GM19351 (cell line): ENCODE measurements around the gene APLP1.
"Not testable (repeated sequence)": the region's sequence is repeated elsewhere in the genome, so short reads cannot be mapped to it uniquely, and the experiment has no call there.

Source experiments
- ATAC-seq: cut with Tn5 transposase; IDR thresholded peaks from one replicate; pipeline ENCODE4 v1.9.1; 2021; ENCODE audit warnings: mild to moderate bottlenecking, moderate library complexity; ENCODE audit not compliant: unreplicated experiment

APLP1 gene

DNA sequence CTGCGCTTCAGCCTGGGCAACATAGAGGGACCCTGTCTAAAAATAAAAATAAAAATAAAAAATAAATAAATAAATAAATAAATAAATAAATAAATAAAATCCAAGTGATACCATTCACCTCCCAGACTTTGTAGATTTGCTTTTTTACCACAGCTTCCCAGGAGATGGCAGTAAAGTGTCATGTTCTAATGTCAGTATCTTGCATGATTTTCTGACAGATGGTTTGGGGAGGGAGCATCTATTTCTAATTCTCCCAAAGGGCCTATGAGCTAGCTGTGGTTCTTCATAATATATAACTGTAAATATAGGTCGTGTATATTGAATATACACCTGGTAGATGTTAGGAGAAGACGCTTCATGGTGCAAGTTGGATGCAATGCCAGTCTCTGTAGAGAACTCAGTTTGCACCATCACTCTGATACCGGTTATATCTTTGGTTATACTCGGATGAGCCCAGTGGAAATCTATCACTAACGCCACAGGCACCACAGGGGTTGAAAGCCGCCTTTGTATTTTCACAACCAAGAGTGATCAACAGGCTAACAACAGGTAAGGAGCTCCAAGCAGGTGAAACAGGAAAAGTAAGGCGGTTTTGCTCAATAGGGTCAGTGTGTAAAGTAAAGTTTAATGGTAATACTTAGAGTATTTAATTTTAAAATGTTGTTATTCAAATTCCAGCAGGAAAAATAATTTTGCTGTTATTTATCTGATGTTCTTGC is 13.9 kb downstream of the APLP1 start:
- no peak for ATAC-seq

DNA sequence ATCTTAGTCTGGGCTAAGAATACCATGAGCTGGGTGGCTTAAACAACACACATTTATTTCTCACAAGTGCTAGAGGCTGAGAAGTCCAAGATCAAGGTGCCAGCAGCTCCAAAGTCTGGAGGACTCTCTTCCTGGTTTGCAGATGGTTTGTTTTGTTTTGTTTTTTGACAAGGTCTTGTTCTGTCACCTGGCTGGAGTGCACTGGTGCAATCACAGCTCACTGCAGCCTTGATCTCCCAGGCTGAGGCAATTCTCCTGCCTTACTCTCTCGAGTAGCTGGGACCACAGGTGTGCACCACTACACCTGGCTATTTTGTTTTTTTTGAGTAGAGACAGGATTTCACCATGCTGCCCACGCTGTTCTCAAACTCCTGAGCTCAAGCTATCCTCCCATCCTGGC is 15.5 kb downstream of the APLP1 start:
- ATAC-seq: no peak

DNA sequence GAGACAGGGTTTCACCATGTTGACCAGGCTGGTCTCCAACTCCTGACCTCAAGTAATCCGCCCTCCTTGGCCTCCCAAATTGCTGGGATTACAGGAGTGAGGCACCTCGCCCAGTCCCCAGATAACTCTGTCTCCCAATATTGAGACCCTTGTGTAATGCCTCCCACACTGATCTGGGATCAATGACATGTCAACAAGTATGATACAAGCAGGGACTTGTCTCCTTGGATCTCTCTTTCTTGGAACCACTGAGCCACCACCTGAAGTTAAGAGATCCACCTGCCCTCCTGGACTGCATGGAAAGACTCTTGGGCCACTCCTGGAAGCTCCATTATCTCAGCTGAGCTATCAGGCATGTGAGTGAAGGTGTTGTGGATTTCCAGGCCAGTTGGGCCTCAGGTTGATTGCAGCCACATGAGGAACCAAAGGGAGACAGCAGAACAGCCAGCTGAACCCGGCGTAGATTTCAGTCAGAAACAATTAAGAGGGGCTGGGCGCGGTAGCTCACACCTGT is 16.9 kb downstream of the APLP1 start:
- ATAC-seq: no peak

DNA sequence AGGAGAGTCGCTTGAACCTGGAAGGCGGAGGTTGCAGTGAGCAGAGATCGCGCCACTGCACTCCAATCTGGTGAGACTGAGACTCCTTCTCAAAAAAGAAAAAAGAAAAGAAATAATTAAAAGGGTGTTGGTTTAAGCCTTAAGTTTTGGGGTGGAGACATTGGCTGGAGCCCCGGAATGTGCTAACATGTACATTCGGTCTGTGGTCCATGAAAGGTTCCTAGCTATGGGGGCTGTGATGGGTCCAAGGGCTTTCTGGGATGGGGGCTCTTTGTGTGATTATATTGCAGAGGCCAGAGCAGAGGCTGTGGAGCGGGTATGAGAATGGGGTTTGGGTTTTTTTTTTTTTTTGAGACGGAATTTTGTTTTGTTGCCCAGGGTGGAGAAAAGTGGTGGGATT is 17.5 kb downstream of the APLP1 start:
- no peak for ATAC-seq

DNA sequence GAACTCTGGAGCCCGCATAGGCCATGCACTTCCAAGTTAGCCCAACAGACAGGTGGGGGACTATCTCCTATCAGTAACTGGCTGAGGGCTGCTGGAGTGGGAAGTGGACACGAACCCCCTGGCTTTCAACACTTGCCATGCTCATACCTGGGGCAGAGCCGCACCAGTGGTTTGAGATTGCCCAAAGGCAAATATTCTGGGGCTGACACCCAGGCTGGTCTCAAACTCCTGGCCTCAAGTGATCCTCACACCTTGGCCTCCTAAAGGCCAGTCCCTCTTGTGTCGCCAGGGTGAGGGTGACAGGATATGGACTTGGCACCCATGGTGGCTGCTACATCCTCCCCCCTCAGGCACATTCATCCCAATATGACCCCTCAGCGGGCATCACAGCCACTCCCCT is 18.8 kb downstream of the APLP1 start:
- ATAC-seq: no peak

DNA sequence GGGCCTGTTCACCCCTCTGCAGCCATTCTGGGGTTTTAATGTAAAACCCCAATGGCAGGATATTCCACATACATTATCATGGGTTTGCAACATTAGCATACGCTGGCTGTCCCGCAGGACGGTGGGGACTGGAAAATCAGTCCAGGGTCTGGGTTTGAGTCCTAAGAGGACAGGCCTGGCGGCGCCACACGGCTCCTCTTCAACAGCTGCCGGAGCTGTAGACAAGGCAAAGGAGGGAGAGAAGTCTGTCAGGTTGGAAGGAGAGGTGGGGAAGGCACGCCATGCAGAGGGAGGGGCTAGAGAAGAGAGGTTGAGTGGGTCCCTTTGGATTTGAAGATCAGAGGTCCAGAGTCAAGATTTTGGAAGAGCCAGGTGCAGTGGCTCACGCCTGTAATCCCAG is 20.0 kb downstream of the APLP1 start:
- ATAC-seq: no peak

DNA sequence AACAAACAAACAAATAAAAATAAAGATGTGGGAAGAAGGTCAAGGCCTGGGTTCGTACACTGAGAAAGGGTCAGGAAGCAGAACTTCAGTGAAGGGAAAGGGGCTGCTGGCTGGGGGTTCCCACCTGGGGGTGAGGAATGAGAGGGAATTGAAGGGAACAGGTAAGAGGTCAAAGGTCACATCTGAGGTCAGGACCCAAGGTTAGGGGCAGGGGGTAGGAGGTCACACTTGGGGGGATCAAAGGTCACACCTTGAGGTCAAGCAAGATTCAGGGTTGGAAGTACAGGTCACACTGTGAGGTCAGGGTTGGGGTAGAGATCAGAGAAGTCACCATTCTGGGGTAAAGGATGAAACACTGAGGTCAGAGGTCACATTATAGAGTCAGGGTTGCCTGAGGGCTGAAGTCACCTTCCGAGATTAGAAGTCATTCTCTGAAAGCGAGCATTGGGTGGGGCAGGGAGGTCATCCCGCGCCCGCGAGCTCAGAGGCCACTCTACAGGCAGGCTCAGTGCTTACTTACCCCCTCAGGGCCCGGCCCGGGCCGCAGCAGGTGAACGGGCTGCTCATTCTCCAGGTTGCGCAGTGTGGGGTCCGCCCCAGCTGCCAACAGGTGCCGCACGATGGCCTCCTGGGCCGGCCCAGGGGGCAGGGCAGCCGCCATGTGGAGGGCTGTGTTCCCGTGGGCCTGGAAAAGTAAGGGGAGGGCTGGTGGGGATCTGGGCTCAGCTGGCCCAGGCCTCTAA is 21.2 kb downstream of the APLP1 start:
- no peak for ATAC-seq

DNA sequence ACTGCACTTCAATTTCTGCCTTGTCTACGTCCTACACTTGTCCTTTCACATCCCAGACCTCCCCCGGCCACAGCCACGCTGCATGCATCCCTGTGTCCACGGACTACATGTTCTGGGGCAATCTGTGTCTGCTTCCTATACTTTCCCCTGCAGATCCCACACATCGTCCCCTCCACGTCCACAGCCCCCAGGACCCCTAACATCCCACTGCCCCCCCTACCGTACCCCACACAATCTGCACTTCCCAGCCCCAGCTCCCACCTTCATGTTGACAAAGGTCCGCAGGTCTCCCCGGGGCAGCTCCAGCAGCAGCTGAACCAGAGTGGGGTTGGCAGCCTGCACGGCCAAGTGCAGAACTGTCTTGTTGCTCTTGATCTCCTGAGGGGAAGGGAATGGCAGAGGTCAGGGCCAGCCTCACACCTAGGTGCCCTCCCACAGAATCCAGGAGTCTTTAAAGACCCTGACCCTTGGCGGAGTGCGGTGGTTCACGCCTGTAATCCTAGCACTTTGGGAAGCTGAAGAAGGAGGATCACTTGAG is 21.8 kb downstream of the APLP1 start:
- ATAC-seq: no peak

DNA sequence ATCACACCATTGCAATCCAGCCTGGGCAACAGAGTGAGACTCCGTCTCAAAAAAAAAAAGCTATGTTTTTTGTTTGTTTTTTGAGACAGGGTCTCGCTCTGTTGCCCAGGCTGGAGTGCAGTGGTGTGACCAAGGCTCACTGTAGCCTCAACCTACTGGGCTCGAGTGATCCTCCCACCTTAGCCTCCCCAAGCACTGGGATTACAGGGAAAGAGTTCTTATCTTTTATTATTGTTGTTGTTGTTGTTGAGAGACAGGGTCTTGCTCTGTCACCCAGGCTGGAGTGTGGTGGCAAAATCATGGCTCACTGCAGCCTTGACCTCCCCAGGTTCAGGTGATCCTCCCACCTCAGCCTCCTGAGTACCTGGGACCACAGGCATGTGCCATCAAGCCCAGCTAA is 23.4 kb downstream of the APLP1 start:
- not testable (repeated sequence) for ATAC-seq

DNA sequence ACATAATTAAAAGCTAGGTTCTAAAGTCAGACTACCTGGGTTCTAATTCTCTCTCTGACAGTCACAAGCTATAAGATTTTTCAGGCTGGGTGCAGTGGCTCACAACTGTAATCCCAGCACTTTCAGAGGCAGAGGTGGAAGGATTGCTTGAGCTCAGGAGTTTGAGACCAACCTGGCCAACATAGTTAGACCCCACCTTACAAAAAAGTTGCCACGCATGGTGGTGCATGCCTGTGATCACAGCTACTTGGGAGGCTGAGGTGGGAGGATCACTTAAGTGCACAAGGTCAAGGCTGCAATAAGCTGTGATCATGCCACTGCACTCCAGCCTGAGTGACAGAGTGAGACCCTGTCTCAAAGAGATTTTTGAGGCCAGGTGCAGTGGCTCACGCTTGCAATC is 26.0 kb downstream of the APLP1 start:
- no peak for ATAC-seq

DNA sequence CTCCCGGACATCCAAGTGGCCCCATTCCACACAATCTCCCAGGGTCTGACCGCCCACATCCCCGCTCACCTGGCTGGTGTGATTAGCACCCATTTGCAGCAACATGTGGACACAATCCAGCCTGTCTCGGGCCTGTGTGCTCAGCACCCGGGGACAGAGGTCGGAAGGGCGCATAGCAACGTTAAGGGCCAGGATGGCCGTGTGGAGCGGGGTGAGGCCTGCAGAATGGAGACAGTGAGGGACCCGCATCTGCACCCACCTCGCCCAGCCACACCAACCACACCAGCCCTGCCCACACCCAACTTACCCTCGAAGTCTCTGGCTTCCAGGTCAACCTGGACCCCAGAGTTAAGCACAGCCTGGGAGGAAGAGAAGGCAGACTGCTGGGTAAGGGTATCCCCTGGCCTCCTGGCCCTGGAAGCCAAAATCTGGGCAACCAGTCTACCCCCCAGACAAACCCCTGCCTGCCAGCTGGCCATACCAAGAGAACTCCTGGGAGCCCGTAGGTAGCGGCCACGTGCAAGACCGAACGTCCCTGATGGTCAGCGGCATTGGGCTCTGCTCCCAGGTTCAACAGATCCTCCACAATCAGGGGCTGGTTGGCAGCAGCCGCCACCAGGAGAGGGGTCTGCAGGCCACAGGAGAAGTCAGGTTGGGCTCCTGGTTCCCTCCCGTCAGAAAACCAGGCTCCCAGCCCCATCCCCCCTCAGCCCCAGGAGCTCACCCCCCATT is 27.7 kb downstream of the APLP1 start:
- ATAC-seq: no peak

DNA sequence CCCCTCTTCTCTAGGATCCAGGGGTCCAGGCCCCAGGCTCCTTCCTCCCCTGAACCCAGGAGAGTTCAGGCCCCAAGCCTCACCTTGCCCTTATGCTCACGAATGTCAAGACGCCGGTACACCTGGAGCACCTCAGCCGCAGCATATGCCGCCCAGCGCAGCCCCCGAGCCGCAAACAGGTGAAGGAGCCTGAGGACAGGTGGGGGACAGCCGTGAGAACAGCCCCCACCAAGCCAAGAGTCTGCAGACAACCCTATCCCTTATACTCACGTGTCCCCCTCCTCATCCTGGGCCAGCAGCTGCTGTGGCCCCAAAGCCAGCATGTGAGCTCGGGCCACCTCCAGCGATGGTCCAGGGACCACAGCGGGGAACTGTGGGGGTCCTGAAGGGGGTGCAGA is 28.3 kb downstream of the APLP1 start:
- no peak for ATAC-seq

DNA sequence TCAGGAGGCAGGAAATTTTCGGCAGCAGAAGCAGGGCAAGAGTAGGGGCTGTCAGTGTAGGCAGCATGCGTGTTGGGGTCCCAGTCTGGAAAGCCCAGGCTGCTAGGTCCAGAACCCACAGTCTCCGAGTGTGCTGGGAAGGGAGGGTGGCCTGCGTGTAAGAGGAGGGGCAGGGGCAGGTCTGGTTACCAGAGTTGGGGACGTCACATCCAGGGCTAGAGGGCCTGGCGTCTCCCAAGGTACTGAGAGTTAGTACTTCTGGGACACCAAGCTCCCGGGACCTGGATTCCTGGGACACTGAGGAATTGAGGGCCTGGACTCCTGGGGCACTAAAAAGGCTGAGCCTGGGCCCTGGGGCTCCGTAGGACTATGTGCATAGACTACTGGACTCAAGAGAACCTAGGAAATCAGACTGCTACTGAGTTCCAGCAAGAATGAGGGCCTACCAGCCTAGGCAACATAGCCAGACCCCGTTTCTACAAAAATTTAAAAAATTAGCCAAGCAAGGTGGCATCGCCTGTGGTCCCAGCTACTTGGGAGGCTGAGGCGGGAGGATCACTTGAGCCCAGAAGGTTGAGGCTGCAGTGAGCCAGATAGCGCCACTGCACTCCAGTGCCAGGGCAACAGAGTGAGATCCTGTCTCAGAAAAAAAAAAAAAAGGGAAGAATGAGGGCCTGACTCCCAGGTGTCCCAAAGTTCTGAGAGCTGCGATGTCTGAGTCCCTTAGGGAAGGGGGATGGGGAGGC is 29.5 kb downstream of the APLP1 start:
- no peak for ATAC-seq

DNA sequence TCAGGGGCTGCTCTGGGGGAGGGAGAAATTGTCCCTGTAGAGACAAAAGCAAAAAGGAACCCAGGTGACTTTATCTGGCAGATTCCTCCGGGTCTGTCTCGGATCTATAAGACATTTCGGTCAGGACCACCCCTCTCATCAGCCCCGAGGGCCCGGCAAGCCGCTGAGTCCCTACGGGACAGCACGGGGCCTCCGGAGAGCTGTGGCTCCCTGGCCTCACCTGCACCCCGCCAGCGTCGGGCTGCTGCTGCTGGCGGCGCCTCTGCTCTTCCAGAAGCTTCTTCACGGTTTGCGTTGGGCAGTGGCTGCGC is 30.1 kb downstream of the APLP1 start:
- no peak for ATAC-seq

DNA sequence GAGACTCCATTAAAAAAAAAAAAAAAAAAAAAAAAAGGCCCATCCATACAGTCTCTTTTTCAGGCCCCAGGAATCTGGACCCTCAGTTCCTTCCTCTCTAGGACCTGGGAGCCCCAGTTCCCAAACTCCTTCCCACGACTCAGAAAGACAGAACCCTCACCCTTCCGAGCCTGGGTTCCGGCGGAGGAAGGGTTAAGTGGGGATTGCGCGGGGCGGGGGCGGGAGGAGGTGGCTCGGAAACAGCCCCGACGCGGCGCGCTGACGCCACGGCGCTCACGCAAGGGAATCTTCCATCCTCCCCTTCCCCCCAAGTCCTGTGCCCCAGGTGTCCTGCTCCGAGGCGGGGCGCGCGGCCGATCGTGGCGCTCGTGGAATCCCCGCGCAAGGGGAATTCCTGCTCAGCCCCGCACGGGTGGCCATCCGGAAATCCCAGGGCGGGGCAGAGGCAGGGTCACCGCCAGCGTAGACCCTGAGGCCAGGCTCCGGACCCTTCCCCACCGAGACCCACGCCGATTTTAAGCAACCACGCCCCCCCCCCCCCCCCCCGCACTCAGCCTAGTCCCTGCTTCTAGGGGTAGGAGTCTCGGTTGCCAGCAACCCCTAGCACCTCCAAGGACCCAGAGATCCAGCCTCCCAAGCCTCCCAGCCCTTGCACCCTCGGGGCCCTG is 31.3 kb downstream of the APLP1 start:
- ATAC-seq: peak; percentile 48

DNA sequence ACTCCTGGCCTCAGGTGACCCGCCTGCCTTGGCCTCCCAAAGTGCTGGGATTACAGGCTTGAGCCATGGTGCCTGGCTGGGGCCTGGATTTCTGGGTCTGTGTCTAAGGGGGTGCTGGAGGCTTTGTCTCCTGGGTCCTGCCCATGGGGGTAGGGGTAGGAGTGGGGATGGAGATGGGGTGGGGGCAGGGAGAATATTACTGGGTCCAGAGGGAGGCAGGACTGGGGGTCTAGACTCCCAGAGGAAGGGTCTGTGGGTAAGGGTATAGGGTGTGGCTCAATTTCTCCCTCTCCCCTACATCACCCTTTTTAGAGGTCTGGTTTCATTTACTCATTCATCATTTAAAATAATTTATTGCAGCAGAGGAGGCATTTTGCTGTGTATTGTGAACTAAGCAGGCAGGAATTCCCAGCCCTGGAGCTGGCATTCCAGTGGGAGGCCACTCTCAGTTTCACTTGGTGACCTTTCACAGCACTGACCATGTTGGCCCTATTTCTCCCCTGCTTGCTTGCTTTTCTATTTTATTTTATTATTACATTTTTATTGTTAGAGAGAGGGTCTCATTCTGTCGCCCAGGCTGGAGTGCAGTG is 32.8 kb downstream of the APLP1 start:
- no peak for ATAC-seq

DNA sequence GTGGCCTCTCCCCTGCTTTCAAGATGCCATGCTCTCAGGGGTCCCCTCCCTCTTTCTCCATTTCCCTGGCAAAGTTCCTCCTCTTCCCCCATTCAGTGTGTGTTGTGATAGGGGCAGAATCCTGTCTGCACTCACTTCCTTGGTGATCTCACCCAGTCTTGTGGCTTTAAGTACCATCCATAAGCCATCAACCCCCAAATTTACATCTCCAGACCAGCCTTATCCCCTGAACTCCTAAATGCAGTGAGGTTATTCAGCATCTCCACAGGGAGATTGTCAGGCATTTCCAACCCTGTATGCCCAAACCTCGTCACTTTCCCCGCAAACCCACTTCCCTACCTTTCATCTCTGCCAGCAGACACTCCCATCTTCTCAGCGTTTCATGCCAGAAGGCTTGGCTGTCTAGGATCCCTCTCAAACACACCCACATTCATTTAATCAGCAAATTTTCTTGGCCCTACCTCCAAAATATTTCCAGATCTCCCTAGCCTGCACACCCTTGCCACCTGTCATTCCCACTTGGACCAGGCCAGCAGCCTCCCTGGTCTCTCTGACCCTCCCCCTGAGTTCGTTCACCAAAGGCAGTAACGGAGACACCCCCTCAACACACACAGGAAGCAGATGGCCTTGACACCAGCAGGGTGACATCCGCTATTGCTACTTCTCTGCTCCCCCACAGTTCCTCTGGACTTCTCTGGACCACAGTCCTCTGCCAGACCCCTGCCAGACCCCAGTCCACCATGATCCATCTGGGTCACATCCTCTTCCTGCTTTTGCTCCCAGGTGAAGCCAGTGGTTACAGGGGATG is 33.7 kb downstream of the APLP1 start, which contains the start of gene HCST:
Gene HCST, plus strand, starts transcription at position 676 of the 808 bp plus-strand sequence. Its CDS starts 65 bp downstream, at position 741.
- ATAC-seq: no peak

DNA sequence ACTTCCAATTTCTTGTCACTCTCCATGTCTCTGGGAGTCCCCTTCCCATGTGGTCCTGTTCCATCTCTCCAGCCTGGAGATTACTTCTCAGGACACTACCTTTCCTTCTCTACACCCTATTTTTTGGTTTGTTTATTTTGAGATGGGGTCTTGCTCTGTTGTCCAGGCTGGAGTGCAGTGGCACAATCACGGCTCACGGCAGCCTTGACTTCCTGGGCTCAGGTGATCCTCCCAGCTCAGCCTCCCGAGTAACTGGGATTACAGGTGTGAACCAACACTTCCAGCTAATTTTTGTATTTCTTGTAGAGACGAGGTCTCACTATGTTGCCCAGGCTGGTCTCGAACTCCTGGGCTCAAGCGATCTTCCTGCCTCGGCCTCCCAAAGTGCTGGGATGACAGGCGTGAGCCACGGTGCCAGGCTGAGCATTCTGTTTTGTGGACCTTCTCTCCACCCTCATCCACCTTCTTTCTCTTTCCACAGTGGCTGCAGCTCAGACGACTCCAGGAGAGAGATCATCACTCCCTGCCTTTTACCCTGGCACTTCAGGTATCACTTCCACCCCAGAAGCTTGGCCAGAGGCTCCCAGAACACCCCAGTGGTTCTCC is 34.6 kb downstream of the APLP1 start:
- ATAC-seq: no peak
